22Rv1 (cell line): ENCODE results near the gene CHKA.

Source experiments
- CTCF ChIP-seq: fragments of 450-650 bp; IDR thresholded peaks from 2 replicates; pipeline ENCODE4 v1.5.1; 2017; ENCODE audit warnings: mild to moderate bottlenecking
- ZFX ChIP-seq: fragments of 450-650 bp; IDR thresholded peaks from 2 replicates; pipeline ENCODE4 v1.6.1; 2017; ENCODE audit warnings: antibody characterized with exemption, borderline replicate concordance

DNA sequence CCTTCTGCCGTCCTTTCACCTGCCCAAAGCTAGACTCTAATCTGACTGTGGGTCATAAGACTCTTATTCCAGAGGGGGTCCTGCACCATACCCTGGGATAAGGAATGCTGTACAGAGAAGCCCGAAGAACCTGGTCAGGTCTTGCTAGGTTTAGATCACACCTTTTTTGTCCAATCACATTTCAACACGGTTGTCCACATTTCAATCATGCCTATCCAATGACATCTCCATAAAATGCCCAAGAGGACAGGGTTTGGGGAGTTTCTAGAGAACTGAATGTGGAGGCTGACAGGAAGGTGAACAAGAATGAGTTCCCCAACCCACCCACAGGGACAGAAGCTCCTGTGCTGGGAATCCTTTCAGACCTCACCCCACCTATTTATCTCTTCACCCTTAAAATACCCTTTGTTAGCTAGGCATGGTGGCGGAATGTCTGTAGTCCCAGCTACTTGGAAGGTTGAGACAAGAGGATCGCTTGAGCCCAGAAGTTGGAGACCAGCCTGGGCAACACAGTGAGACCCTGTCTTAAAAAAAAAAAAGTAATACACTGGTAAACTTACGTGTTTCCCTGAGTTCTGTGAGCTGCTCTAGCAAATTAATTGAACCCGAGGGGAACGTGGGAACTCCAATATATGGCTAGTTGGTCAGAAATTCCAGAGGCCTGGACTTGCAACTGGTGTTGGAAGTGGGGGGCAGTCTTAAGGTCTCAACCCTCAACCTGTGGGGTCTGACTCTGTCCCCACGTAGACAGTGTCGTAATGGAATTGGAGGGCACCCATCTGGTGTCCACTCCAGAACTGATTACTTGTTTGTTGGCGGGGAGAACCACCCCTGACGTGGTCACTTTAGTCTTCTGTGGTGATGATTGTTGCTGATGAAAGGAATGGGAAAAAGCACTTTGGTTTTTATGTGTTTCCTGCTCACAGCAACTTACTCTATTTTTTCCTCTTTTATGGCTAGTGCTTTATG, 64.6 kb downstream of the CHKA start:
- TF ChIP-seq CTCF = no peak
- TF ChIP-seq ZFX = no peak
